GM19043 (cell line): ENCODE data around the gene LIPA.
"Not testable (repeated sequence)": the region's sequence is repeated elsewhere in the genome, so short reads cannot be mapped to it uniquely, and the experiment has no call there.

Source experiments
- ATAC-seq: cut with Tn5 transposase; IDR thresholded peaks from one replicate; pipeline ENCODE4 v1.9.1; 2021; ENCODE audit warnings: low read depth; ENCODE audit not compliant: unreplicated experiment

The LIPA gene

GRCh38 chr10:89213191-89213808, 38.3 kb downstream of the LIPA start:
- no peak for ATAC-seq

GRCh38 chr10:89210794-89211425, 40.7 kb downstream of the LIPA start:
- ATAC-seq: no peak

- ATAC-seq: no peak
These were observed 41.9 kb downstream of the LIPA start for GRCh38 chr10:89209718-89210117.

- ATAC-seq: no peak
These were observed 43.6 kb downstream of the LIPA start for GRCh38 chr10:89207801-89208551.

GRCh38 chr10:89207181-89207800, 44.3 kb downstream of the LIPA start, which contains the start of gene CH25H:
CH25H (minus strand) TSS chr10:89207317; CDS start chr10:89207292, 25 bp downstream.
- ATAC-seq: no peak

- ATAC-seq: no peak
These were observed 45.0 kb downstream of the LIPA start for GRCh38 chr10:89206402-89207180.

- no peak for ATAC-seq
These were observed 46.9 kb downstream of the LIPA start for GRCh38 chr10:89204621-89205185.

- no peak for ATAC-seq
These were observed 48.3 kb downstream of the LIPA start for GRCh38 chr10:89203237-89203636.

GRCh38 chr10:89202033-89202425, 49.5 kb downstream of the LIPA start:
- no peak for ATAC-seq

- ATAC-seq: no peak
These were observed 50.1 kb downstream of the LIPA start for GRCh38 chr10:89201345-89202032.

GRCh38 chr10:89197473-89197872, 54.1 kb downstream of the LIPA start:
- ATAC-seq: no peak

GRCh38 chr10:89191301-89191700, 60.3 kb downstream of the LIPA start:
- not testable (repeated sequence) for ATAC-seq

GRCh38 chr10:89189211-89189734, 62.3 kb downstream of the LIPA start:
- no peak for ATAC-seq

- ATAC-seq: no peak
These were observed 65.9 kb downstream of the LIPA start for GRCh38 chr10:89185658-89186057.

- ATAC-seq: no peak
These were observed 66.9 kb downstream of the LIPA start for GRCh38 chr10:89184638-89185037.

- ATAC-seq: no peak
These were observed 68.0 kb downstream of the LIPA start for GRCh38 chr10:89183571-89183970.

GRCh38 chr10:89182894-89183293, 68.7 kb downstream of the LIPA start:
- ATAC-seq: no peak

GRCh38 chr10:89175816-89176215, 75.8 kb downstream of the LIPA start:
- no peak for ATAC-seq

- ATAC-seq: no peak
These were observed 78.5 kb downstream of the LIPA start for GRCh38 chr10:89173075-89173474.
